HepG2 (cell line): ENCODE data around the gene CPT1B. TPM values are rescaled to one million over a fixed set of nuclear protein-coding genes. Genes with fewer than 3 reads are reported as not detected.

Experiments used
- AKAP8 ChIP-seq: sonication (generic); formaldehyde crosslinking; IDR thresholded peaks from 2 replicates; pipeline ENCODE4 v1.5.1; 2020; ENCODE audit warnings: mild to moderate bottlenecking, missing genetic modification reagents
- FOXK2 ChIP-seq: fragments of 450-650 bp; IDR thresholded peaks from 2 replicates; pipeline ENCODE4 v1.6.1; 2016
- KLF6 ChIP-seq: IDR thresholded peaks from 2 replicates; pipeline ENCODE4 v1.8.0; 2016; ENCODE audit warnings: missing biosample characterization, missing genetic modification reagents
- SOX13 ChIP-seq, 3 experiments: fragments of 450-650 bp in 1 of 3; sonication (generic) in 1 of 3; formaldehyde crosslinking in 1 of 3; IDR thresholded peaks in 2 of 3; conservative IDR thresholded peaks in 1 of 3; 2 replicates each; pipeline versions ENCODE4 v1.5.0 to v1.6.1; 2016 to 2020; ENCODE audit warnings: antibody characterized with exemption in 1 of 3, mild to moderate bottlenecking in 1 of 3, missing compliant biosample characterization in 1 of 3, missing genetic modification reagents in 1 of 3, moderate library complexity in 1 of 3
- ZFAT ChIP-seq: sonication (generic); formaldehyde crosslinking; conservative IDR thresholded peaks from 2 replicates; pipeline ENCODE4 v1.8.1; 2023; ENCODE audit warnings: missing genetic modification reagents, inconsistent platforms
- ZNF235 ChIP-seq: sonication (generic); formaldehyde crosslinking; IDR thresholded peaks from 2 replicates; pipeline ENCODE4 v1.8.1; 2023; ENCODE audit warnings: mild to moderate bottlenecking, missing genetic modification reagents, borderline replicate concordance
- ZNF24 ChIP-seq: fragments of 450-650 bp; IDR thresholded peaks from 2 replicates; pipeline ENCODE4 v1.6.1; 2017; ENCODE audit warnings: antibody characterized with exemption, mild to moderate bottlenecking
- ZNF30 ChIP-seq: sonication (generic); formaldehyde crosslinking; IDR thresholded peaks from 2 replicates; pipeline ENCODE4 v1.5.0; 2020; ENCODE audit warnings: mild to moderate bottlenecking, missing genetic modification reagents
- ZNF879 ChIP-seq: sonication (generic); formaldehyde crosslinking; IDR thresholded peaks from 2 replicates; pipeline ENCODE4 v1.8.1; 2023; ENCODE audit warnings: missing genetic modification reagents
- ZSCAN21 ChIP-seq: sonication (generic); formaldehyde crosslinking; IDR thresholded peaks from 2 replicates; pipeline ENCODE4 v1.8.0; 2022; ENCODE audit warnings: mild to moderate bottlenecking, missing genetic modification reagents, moderate library complexity, borderline replicate concordance
- polyA plus RNA-seq, 8 experiments: library from polyadenylated mRNA; depleted of rRNA in 3 of 8; stranded (reverse) in 7 of 8; unstranded in 1 of 8; fragments of >200 nt; fragmentation: Illumina TruSeq in 4 of 8; extraction: Trizol in 4 of 8; gene quantifications; 2 replicates each; pipeline versions ENCODE4 v1.2.1 to v1.2.3, GENCODE V29; 2011 to 2016; ENCODE audit warnings: low read depth in 4 of 8, missing spikeins in 1 of 8, mixed read lengths in 1 of 8; ENCODE audit not compliant: insufficient read depth in 1 of 8
- total RNA-seq, 5 experiments: library from RNA; depleted of rRNA; stranded (reverse); fragments of >200 nt; fragmentation: Illumina TruSeq; extraction: Trizol; gene quantifications; 2 replicates each; pipeline ENCODE4 v1.2.3, GENCODE V29; 2016; ENCODE audit warnings: low read depth in 1 of 5
- TF ChIP-seq, protein P1 (sequence below): sonication (generic); formaldehyde crosslinking; IDR thresholded peaks from 2 replicates; pipeline ENCODE4 v1.4.0; 2020; ENCODE audit warnings: missing genetic modification reagents
- TF ChIP-seq, protein P2 (sequence below): sonication (generic); formaldehyde crosslinking; conservative IDR thresholded peaks from 2 replicates; pipeline ENCODE4 v1.5.0; 2020; ENCODE audit warnings: missing genetic modification reagents

Gene CPT1B
- total and polyA plus RNA-seq, 2 of the 13 experiments (the other 11 are each of a cell fraction or from before 2014, with no cell fraction given), result 9.2 to 19.5 TPM

DNA sequence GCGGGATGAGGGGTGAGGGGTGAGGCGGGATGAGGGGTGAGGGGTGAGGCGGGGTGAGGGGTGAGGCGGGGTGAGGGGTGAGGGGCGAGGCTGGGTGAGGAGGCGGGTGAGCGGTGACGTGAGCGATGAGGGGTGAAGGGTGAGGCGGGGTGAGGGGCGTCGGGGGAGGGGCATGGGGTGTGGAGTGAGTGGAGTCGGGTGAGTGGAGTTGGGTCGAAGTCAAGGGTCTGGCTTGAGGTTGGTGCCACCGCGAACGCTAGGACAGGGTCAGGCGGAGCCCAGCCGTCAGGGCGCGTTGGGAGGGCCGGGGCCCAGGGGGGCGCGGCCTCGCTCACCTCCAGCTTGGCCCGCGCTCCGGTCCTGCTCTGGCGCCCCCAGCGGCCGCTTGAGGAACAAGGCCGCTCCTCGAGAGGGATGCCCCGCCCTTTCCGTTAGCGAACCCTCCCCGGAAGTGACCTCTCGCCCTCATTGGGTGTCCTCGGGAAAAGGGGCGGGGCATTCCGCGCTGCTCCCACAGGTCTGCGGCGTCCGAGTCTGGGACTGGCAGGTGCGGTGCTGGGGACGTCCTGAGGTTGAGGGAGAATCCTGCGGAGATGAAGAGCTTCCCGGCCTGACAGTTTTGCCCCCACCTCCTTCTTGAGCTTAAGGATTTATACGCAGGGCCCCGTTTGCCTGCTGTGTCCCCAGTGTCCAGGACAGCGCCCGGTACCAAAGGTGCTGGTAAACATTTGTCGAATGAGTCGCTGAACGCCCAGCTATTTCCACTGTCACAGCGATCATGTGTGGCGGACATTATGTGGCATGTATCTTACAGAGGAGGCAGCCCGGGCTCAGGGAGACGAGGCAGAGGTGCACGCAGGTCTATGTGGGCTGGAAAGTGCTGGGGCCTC lies 15.5 kb downstream of the CPT1B start, which contains the start of gene SYCE3 (continued):
- TF ChIP-seq, protein P1, sequence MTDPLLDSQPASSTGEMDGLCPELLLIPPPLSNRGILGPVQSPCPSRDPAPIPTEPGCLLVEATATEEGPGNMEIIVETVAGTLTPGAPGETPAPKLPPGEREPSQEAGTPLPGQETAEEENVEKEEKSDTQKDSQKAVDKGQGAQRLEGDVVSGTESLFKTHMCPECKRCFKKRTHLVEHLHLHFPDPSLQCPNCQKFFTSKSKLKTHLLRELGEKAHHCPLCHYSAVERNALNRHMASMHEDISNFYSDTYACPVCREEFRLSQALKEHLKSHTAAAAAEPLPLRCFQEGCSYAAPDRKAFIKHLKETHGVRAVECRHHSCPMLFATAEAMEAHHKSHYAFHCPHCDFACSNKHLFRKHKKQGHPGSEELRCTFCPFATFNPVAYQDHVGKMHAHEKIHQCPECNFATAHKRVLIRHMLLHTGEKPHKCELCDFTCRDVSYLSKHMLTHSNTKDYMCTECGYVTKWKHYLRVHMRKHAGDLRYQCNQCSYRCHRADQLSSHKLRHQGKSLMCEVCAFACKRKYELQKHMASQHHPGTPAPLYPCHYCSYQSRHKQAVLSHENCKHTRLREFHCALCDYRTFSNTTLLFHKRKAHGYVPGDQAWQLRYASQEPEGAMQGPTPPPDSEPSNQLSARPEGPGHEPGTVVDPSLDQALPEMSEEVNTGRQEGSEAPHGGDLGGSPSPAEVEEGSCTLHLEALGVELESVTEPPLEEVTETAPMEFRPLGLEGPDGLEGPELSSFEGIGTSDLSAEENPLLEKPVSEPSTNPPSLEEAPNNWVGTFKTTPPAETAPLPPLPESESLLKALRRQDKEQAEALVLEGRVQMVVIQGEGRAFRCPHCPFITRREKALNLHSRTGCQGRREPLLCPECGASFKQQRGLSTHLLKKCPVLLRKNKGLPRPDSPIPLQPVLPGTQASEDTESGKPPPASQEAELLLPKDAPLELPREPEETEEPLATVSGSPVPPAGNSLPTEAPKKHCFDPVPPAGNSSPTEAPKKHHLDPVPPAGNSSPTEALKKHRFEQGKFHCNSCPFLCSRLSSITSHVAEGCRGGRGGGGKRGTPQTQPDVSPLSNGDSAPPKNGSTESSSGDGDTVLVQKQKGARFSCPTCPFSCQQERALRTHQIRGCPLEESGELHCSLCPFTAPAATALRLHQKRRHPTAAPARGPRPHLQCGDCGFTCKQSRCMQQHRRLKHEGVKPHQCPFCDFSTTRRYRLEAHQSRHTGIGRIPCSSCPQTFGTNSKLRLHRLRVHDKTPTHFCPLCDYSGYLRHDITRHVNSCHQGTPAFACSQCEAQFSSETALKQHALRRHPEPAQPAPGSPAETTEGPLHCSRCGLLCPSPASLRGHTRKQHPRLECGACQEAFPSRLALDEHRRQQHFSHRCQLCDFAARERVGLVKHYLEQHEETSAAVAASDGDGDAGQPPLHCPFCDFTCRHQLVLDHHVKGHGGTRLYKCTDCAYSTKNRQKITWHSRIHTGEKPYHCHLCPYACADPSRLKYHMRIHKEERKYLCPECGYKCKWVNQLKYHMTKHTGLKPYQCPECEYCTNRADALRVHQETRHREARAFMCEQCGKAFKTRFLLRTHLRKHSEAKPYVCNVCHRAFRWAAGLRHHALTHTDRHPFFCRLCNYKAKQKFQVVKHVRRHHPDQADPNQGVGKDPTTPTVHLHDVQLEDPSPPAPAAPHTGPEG, result no peak
- no peak for TF ChIP-seq ZNF235 (CRISPR knock-in tag)
- TF ChIP-seq AKAP8 (CRISPR knock-in tag), result no peak
- TF ChIP-seq ZNF24, result no peak
- 0 out of 2 replicates have a peak, but pooled peaks have one; percentile 28 for TF ChIP-seq ZSCAN21 (CRISPR knock-in tag)
- no peak for TF ChIP-seq ZNF30 (CRISPR knock-in tag)
- TF ChIP-seq, protein P2, sequence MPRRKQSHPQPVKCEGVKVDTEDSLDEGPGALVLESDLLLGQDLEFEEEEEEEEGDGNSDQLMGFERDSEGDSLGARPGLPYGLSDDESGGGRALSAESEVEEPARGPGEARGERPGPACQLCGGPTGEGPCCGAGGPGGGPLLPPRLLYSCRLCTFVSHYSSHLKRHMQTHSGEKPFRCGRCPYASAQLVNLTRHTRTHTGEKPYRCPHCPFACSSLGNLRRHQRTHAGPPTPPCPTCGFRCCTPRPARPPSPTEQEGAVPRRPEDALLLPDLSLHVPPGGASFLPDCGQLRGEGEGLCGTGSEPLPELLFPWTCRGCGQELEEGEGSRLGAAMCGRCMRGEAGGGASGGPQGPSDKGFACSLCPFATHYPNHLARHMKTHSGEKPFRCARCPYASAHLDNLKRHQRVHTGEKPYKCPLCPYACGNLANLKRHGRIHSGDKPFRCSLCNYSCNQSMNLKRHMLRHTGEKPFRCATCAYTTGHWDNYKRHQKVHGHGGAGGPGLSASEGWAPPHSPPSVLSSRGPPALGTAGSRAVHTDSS (CRISPR knock-in tag), result no peak
- no peak for TF ChIP-seq ZNF879 (CRISPR knock-in tag)
- TF ChIP-seq ZFAT (CRISPR knock-in tag), result no peak
- TF ChIP-seq SOX13 (IDR thresholded peaks at IDR 0.05), result no peak
- 0 out of 4 replicates have a peak, but pooled peaks of 1 of the 2 experiments have one; percentile 20 for TF ChIP-seq SOX13 (CRISPR knock-in tag; conservative IDR thresholded peaks at IDR 0.05 in 1 of 2, IDR thresholded peaks at IDR 0.05 in 1 of 2)
- TF ChIP-seq FOXK2, result no peak
- TF ChIP-seq KLF6, result no peak; the same call in 1 of the 2 replicates
